ENCODE results near the gene TSHZ1. TPM values are rescaled to one million over a fixed set of nuclear protein-coding genes. Genes with fewer than 3 reads are reported as not detected.

Gene TSHZ1
- total RNA-seq, 2 donors from 2014 or later, result 9.6 to 12.3 TPM

Other genes starting within 250 kb of the TSHZ1 start
- gene PTGR3, start 1.7 kb upstream of the TSHZ1 start, total RNA-seq, result 10 to 100 TPM; 20.9 to 27.3 TPM
- gene SMIM21, start 216.9 kb downstream of the TSHZ1 start, total RNA-seq, result not detected

All from activated T-helper 17 cell treated with anti-CD3 and anti-CD28 coated beads, Interleukin-2, amount 50 U/mL, for 72 hours (primary cell).